ENCODE measurements around the gene PPP1R12B. TPM values are rescaled to one million over a fixed set of nuclear protein-coding genes. Genes with fewer than 3 reads are reported as not detected.

The PPP1R12B gene
- total and polyA plus RNA-seq, 4 donors = 4.0 to 31.6 (median 9.7) TPM

GRCh38 chr1:202302166-202302565 lies 46.3 kb upstream of the PPP1R12B start:
- no peak for DNase-seq (ENCODE audit: low spot score)
- Histone ChIP-seq H3K4me1 (ENCODE audit: control insufficient read depth in 4 of 4, insufficient read depth in 4 of 4, low read length in 3 of 4) (no peaks in the 10 kb centered on the region), H3K9me3 (ENCODE audit: control insufficient read depth in 4 of 4, low read length in 3 of 4) (no peaks in the 10 kb centered on the region), H3K36me3 (ENCODE audit: control insufficient read depth in 4 of 4, insufficient read depth in 3 of 4, low read depth in 1 of 4, low read length in 3 of 4) (no peaks in the 10 kb centered on the region), H3K4me3 (ENCODE audit: low read depth in 1 of 3, low read length in 3 of 3) (no peak overlapping the region), H3K27ac (ENCODE audit: low read depth in 1 of 2, low read length in 2 of 2) (no peak overlapping the region), H3K27me3 (ENCODE audit: control insufficient read depth in 4 of 4, insufficient read depth in 4 of 4, low read length in 3 of 4) (peaks cover 0 to 3% (median 0%) of the 10 kb centered on the region in 4 donors), H3K9ac (ENCODE audit: low read depth in 1 of 2, low read length in 2 of 2) (no peak overlapping the region)
- 97% methylated on average over 9 of the region's 9 CpGs for WGBS
- TF ChIP-seq YY1 (IDR thresholded peaks at IDR 0.05) (no peak), NR2F2 (IDR thresholded peaks at IDR 0.05) (no peak), FOXA1 (IDR thresholded peaks at IDR 0.05) (no peak), FOXA2 (IDR thresholded peaks at IDR 0.05) (no peak), GABPA (IDR thresholded peaks at IDR 0.05 in 1 of 2, conservative IDR thresholded peaks at IDR 0.05 in 1 of 2) (no peak), SP1 (IDR thresholded peaks at IDR 0.05) (no peak), HNF4A (conservative IDR thresholded peaks at IDR 0.05) (no peak), JUND (IDR thresholded peaks at IDR 0.05) (no peak), CTCF (IDR thresholded peaks at IDR 0.05; ENCODE audit: low read depth, low read length, missing input control) (no peak), TAF1 (conservative IDR thresholded peaks at IDR 0.05) (no peak), RXRA (IDR thresholded peaks at IDR 0.05) (no peak), MAX (IDR thresholded peaks at IDR 0.05) (no peak)

- no peak overlapping the region for H3K27ac ChIP-seq (ENCODE audit: low read depth in 1 of 2, low read length in 2 of 2)
- H3K9ac ChIP-seq (ENCODE audit: low read depth in 1 of 2, low read length in 2 of 2) = no peak overlapping the region
- TF ChIP-seq CTCF (IDR thresholded peaks at IDR 0.05; ENCODE audit: low read depth, low read length, missing input control) = no peak
- TF ChIP-seq HNF4G (IDR thresholded peaks at IDR 0.05) = no peak
- TF ChIP-seq RAD21 (IDR thresholded peaks at IDR 0.05) = no peak
- TF ChIP-seq REST (IDR thresholded peaks at IDR 0.05) = no peak
- no peak for TF ChIP-seq FOXA2 (IDR thresholded peaks at IDR 0.05)
- no peak for TF ChIP-seq ZBTB33 (IDR thresholded peaks at IDR 0.05)
- no peak for TF ChIP-seq NR2F2 (IDR thresholded peaks at IDR 0.05)
- no peak for TF ChIP-seq GABPA (IDR thresholded peaks at IDR 0.05 in 1 of 2, conservative IDR thresholded peaks at IDR 0.05 in 1 of 2)
- no peak for TF ChIP-seq EGR1 (IDR thresholded peaks at IDR 0.05; ENCODE audit: low read depth in 2 of 2)
- TF ChIP-seq FOXA1 (IDR thresholded peaks at IDR 0.05) = no peak
- no peak for TF ChIP-seq TAF1 (conservative IDR thresholded peaks at IDR 0.05)
- no peak for TF ChIP-seq SP1 (IDR thresholded peaks at IDR 0.05)
- no peak for TF ChIP-seq ATF3 (IDR thresholded peaks at IDR 0.05)
- no peak for TF ChIP-seq MAX (IDR thresholded peaks at IDR 0.05)
- TF ChIP-seq YY1 (IDR thresholded peaks at IDR 0.05) = no peak
- no peak for TF ChIP-seq JUND (IDR thresholded peaks at IDR 0.05)
- no peak for TF ChIP-seq RXRA (IDR thresholded peaks at IDR 0.05)
- no peak for TF ChIP-seq HNF4A (conservative IDR thresholded peaks at IDR 0.05)
- no peaks in the 10 kb centered on the region for H3K36me3 ChIP-seq (ENCODE audit: control insufficient read depth in 4 of 4, insufficient read depth in 3 of 4, low read depth in 1 of 4, low read length in 3 of 4)
- WGBS = 86% methylated on average over 9 of the region's 9 CpGs
- no peak for DNase-seq (ENCODE audit: low spot score)
- no peak overlapping the region for H3K4me3 ChIP-seq (ENCODE audit: low read depth in 1 of 3, low read length in 3 of 3)
- H3K9me3 ChIP-seq (ENCODE audit: control insufficient read depth in 4 of 4, low read length in 3 of 4) = no peaks in the 10 kb centered on the region
- no peaks in the 10 kb centered on the region for H3K4me1 ChIP-seq (ENCODE audit: control insufficient read depth in 4 of 4, insufficient read depth in 4 of 4, low read length in 3 of 4)
- H3K27me3 ChIP-seq (ENCODE audit: control insufficient read depth in 4 of 4, insufficient read depth in 4 of 4, low read length in 3 of 4) = peaks cover 0 to 3% (median 0%) of the 10 kb centered on the region in 4 donors
Observed at GRCh38 chr1:202304375-202304774, 44.1 kb upstream of the PPP1R12B start.

Data from liver (tissue), 9 donors.